ENCODE data around the gene TBC1D22A. TPM values are rescaled to one million over a fixed set of nuclear protein-coding genes. Genes with fewer than 3 reads are reported as not detected.

Gene TBC1D22A
- total and polyA plus RNA-seq, 2 donors (not counting 3 experiments of a cell fraction or from before 2014, with no cell fraction given): 26.1 to 32.4 TPM

DNA sequence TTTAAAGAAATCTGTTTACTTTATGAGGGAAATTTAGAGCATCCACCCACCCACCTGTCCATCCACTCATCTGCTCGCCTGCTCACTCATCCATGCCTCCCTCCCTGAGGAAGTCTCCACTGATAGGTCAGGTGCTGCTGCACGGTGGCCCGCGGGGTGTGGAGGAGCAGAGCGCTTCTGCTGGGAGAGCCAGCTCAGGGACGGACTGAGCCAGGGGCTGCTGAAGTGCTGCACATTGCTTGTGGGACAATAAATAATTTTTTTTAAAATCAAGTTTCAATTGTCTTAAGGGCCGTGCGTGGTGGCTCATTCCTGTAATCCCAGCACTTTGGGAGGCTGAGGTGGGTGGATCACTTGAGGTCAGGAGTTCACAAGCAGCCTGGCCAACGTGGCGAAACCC is 148.9 kb downstream of the TBC1D22A start:
- no peaks in the 10 kb centered on the region for H3K27me3 ChIP-seq (ENCODE audit: control insufficient read depth in 2 of 2, insufficient read depth in 2 of 2, low read length in 2 of 2)
- POLR2A ChIA-PET: no interaction called here
- no peak overlapping the region for H3K9ac ChIP-seq (replicated peaks; ENCODE audit: extremely low read depth, insufficient read depth, low read length)
- FAIRE-seq (no peak), DNase-seq (ENCODE audit: low read depth, low spot score) (no peak)
- no peak overlapping the region for H2AFZ ChIP-seq (ENCODE audit: low read depth, low read length)
- H3K4me3 ChIP-seq (replicated peaks in 1 of 3; ENCODE audit: insufficient read depth in 1 of 3, low read depth in 1 of 3, low read length in 3 of 3): no peak overlapping the region
- no peaks in the 10 kb centered on the region for H3K9me3 ChIP-seq (replicated peaks; ENCODE audit: control insufficient read depth, insufficient read depth, low read length)
- no TSS peak for BruUV-seq (replicated peaks)
- no peak overlapping the region for H3K4me2 ChIP-seq (ENCODE audit: insufficient read depth, low read length)
- dilution Hi-C loops (cut with MboI; ENCODE audit: extremely low pct_ligation_motif_present, low sequenced_read_pairs) (no loop called here), intact Hi-C loops (cut with micrococcal nuclease) (no loop called here)
- CTCF ChIA-PET: no interaction called here
- no peaks in the 10 kb centered on the region for H3K9me1 ChIP-seq (replicated peaks; ENCODE audit: control insufficient read depth, extremely low read depth, insufficient read depth, low read length)
- no peaks in the 10 kb centered on the region for H4K20me1 ChIP-seq (replicated peaks; ENCODE audit: control insufficient read depth, extremely low read depth, insufficient read depth, low read length)
- H3K4me1 ChIP-seq (ENCODE audit: control insufficient read depth, extremely low read depth, insufficient read depth, low read length): no peaks in the 10 kb centered on the region
- no peaks in the 10 kb centered on the region for H3K79me2 ChIP-seq (ENCODE audit: control insufficient read depth, insufficient read depth, low read length)
- peaks cover 0 to 2% of the 10 kb centered on the region in 2 experiments for H3K36me3 ChIP-seq (ENCODE audit: control insufficient read depth in 2 of 2, extremely low read depth in 1 of 2, insufficient read depth in 2 of 2, low read length in 2 of 2)
- TF ChIP-seq JUN (IDR thresholded peaks at IDR 0.05; ENCODE audit: borderline replicate concordance, insufficient read depth, insufficient read length, low read depth) (no peak), MYC (IDR thresholded peaks at IDR 0.05; ENCODE audit: low read depth, low read length) (no peak), POLR2A (IDR thresholded peaks at IDR 0.05; ENCODE audit: low read depth, low read length) (no peak), POLR2AphosphoS5 (IDR thresholded peaks at IDR 0.05; ENCODE audit: insufficient read depth, low read depth, low read length) (no peak)
- TF ChIP-seq, protein P1, sequence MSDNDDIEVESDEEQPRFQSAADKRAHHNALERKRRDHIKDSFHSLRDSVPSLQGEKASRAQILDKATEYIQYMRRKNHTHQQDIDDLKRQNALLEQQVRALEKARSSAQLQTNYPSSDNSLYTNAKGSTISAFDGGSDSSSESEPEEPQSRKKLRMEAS (IDR thresholded peaks at IDR 0.05; ENCODE audit: insufficient read depth, insufficient read length): no peak
- H3K27ac ChIP-seq (ENCODE audit: insufficient read depth, low read depth, low read length): no peak overlapping the region

GRCh38 chr22:46913351-46913750 is 150.9 kb downstream of the TBC1D22A start:
- no peaks in the 10 kb centered on the region for H4K20me1 ChIP-seq (replicated peaks; ENCODE audit: control insufficient read depth, extremely low read depth, insufficient read depth, low read length)
- CTCF ChIA-PET: no interaction called here
- no peaks in the 10 kb centered on the region for H3K9me1 ChIP-seq (replicated peaks; ENCODE audit: control insufficient read depth, extremely low read depth, insufficient read depth, low read length)
- no peak overlapping the region for H3K4me3 ChIP-seq (replicated peaks in 1 of 3; ENCODE audit: insufficient read depth in 1 of 3, low read depth in 1 of 3, low read length in 3 of 3)
- no peak for DNase-seq (ENCODE audit: low read depth, low spot score)
- H2AFZ ChIP-seq (ENCODE audit: low read depth, low read length): no peak overlapping the region
- no peaks in the 10 kb centered on the region for H3K9me3 ChIP-seq (replicated peaks; ENCODE audit: control insufficient read depth, insufficient read depth, low read length)
- intact Hi-C loops (cut with micrococcal nuclease) (no loop called here), dilution Hi-C loops (cut with MboI; ENCODE audit: extremely low pct_ligation_motif_present, low sequenced_read_pairs) (no loop called here)
- H3K9ac ChIP-seq (replicated peaks; ENCODE audit: extremely low read depth, insufficient read depth, low read length): no peak overlapping the region
- peaks cover 0 to 5% of the 10 kb centered on the region in 2 experiments for H3K36me3 ChIP-seq (ENCODE audit: control insufficient read depth in 2 of 2, extremely low read depth in 1 of 2, insufficient read depth in 2 of 2, low read length in 2 of 2)
- POLR2A ChIA-PET: no interaction called here
- no peak for FAIRE-seq
- no peaks in the 10 kb centered on the region for H3K4me1 ChIP-seq (ENCODE audit: control insufficient read depth, extremely low read depth, insufficient read depth, low read length)
- BruUV-seq (replicated peaks): no TSS peak
- H3K79me2 ChIP-seq (ENCODE audit: control insufficient read depth, insufficient read depth, low read length): no peaks in the 10 kb centered on the region
- no peak overlapping the region for H3K27ac ChIP-seq (ENCODE audit: insufficient read depth, low read depth, low read length)
- H3K4me2 ChIP-seq (ENCODE audit: insufficient read depth, low read length): no peak overlapping the region
- H3K27me3 ChIP-seq (ENCODE audit: control insufficient read depth in 2 of 2, insufficient read depth in 2 of 2, low read length in 2 of 2): no peaks in the 10 kb centered on the region
- no peak for TF ChIP-seq FOS (IDR thresholded peaks at IDR 0.05; ENCODE audit: borderline replicate concordance, insufficient read depth, low read length)
- TF ChIP-seq POLR2AphosphoS5 (IDR thresholded peaks at IDR 0.05; ENCODE audit: insufficient read depth, low read depth, low read length): no peak
- TF ChIP-seq, protein P1 (IDR thresholded peaks at IDR 0.05; ENCODE audit: insufficient read depth, insufficient read length): no peak
- TF ChIP-seq EZH2 (IDR thresholded peaks at IDR 0.05; ENCODE audit: borderline replicate concordance, low read depth, low read length, severe bottlenecking): no peak
- no peak for TF ChIP-seq POLR2A (IDR thresholded peaks at IDR 0.05; ENCODE audit: low read depth, low read length)
- TF ChIP-seq MYC (IDR thresholded peaks at IDR 0.05; ENCODE audit: low read depth, low read length): no peak
- TF ChIP-seq, protein P2, sequence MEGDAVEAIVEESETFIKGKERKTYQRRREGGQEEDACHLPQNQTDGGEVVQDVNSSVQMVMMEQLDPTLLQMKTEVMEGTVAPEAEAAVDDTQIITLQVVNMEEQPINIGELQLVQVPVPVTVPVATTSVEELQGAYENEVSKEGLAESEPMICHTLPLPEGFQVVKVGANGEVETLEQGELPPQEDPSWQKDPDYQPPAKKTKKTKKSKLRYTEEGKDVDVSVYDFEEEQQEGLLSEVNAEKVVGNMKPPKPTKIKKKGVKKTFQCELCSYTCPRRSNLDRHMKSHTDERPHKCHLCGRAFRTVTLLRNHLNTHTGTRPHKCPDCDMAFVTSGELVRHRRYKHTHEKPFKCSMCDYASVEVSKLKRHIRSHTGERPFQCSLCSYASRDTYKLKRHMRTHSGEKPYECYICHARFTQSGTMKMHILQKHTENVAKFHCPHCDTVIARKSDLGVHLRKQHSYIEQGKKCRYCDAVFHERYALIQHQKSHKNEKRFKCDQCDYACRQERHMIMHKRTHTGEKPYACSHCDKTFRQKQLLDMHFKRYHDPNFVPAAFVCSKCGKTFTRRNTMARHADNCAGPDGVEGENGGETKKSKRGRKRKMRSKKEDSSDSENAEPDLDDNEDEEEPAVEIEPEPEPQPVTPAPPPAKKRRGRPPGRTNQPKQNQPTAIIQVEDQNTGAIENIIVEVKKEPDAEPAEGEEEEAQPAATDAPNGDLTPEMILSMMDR (IDR thresholded peaks at IDR 0.05; ENCODE audit: extremely low read depth in 1 of 2, insufficient read depth in 1 of 2, low read depth in 1 of 2, low read length in 2 of 2): no peak
- TF ChIP-seq GATA2 (IDR thresholded peaks at IDR 0.05; ENCODE audit: insufficient read depth, insufficient read length, low read depth, low read length): no peak
- TF ChIP-seq JUN (IDR thresholded peaks at IDR 0.05; ENCODE audit: borderline replicate concordance, insufficient read depth, insufficient read length, low read depth): no peak
